Activated CD4-positive, alpha-beta T cell treated with anti-CD3 and anti-CD28 coated beads for 4 hours (primary cell): ENCODE data around the gene TFF1.

Experiments used
- DNase-seq, 2 donors: peaks; one replicate each; pipeline ENCODE4 v3.0.0-alpha.2; 2020

The TFF1 gene

DNA sequence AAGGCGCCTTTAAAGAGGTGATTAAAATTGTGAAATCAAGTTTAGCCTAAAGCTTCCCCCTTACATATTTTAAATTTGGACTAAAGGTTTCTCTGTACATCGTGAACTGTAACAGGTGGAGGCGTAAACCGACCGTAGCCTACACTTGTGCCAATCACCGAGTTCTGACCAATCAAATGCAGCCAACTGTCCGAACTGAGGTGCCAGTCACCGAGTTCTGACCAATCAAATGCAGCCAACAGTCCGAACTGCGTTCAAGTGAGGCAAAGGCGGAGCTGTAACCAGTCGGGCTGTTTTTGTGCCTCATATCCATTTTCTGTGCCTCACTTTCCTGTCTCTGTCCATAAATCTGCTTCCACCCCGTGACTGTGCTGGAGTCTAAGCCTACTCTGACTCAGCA lies 7.4 kb downstream of the TFF1 start:
- no peak for DNase-seq

GRCh38 chr21:42358261-42358660 lies 8.1 kb downstream of the TFF1 start:
- no peak for DNase-seq

DNA sequence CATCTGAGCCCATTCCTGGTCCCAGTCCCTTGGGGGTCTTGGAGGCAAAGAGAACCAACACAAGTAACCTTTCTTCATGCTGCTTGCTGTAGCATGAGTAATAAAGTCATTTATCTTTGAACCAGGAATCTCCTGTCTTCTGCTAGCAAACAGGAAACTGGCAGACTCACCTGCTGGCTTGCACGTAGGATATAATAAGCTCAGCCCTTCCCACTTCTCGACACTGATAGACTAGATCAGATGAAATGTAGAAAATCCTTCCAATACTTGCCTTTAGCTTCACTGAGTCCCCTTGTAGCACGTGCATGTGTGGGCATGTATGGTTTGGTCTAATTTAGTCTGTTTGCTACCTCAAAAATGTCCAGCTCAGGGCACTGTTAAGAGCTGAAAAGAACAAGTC lies 9.0 kb downstream of the TFF1 start:
- no peak for DNase-seq

- DNase-seq: no peak
These were observed 9.7 kb downstream of the TFF1 start for GRCh38 chr21:42356650-42357049.

DNA sequence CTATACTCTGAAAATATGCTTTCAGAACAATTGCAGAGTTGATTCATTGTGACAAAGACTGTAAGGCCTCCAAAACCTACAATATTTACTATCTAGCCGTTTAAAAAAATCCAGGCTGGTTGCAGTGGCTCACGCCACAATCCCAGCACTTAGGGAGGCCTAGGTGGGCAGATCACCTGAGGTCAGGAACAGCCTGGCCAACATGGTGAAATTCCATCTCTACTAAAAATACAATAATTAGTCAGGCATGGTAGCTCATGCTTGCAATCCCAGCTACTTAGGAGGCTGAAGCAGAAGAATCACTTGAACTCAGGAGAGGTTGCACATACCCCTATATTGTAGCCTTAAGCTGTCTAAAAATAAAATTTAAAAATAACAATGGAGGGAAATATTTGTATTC lies 10.3 kb downstream of the TFF1 start:
- DNase-seq: no peak

- no peak for DNase-seq
These were observed 12.7 kb downstream of the TFF1 start for GRCh38 chr21:42353623-42354022.

DNA sequence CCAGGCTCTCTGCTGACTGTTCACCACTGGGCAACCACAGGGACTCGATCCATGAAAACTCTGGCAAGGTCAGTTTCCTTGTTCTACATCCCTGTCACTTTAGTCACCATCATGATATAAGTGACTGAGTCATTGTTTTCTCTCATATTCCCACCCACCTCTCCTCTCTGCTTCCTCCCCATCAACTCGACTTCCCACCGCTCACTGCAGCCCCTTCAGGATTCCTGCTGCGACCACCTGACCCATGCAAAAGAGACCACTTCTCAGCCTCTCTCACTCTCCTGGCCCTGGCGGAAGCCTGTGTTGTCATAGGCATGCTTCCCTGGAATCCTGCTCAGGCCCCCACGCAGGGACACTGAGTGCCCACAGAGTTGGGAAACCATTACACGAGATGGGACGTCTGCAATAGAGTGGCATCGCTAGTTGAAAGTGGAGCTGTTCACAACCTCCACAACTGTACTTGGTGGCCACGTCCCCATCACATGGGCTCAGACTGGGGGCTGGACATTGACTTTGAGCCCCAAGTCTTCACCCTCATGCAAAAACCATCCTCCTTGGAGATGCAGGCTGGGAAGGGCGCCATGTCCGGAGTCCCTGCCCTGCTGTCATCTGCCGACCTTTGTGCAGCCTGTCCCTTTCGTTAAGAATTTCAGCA lies 13.8 kb downstream of the TFF1 start:
- DNase-seq: no peak

DNA sequence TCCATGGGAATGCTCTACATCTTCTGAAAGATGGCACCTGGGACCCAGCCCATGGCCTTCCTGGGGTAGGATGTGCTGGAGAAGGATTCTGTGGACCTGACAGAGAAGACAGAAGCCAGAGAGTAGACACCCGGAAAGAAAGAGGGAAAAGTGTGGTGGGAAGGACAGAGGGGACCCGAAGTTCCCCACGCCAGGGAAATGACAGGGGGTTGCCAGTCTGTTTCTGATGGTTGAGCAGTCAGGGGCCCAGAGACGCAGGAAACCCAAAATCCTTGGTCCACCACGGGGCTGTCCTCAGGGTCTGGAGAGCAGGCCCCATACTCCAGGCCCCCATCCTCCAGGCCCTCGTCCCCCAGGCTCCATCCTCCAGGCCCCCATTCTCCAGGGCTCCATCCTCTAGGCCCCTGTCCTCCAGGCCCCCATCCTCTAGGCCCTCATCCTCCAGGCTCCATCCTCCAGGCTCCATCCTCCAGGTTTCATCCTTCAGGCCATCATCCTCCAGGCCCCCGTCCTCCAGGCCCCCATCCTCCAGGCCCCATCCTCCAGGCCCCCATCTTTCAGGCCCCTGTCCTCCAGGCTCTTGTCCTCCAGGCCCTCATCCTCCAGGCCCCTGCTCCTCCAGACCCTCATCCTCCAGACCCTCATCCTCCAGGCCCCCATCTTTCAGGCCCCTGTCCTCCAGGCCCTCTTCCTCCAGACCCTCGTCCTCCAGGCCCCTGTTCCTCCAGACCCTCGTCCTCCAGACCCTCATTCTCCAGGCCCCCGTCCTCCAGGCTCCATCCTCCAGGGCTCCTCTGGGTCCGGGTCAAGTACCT lies 14.5 kb downstream of the TFF1 start:
- DNase-seq: no peak

DNA sequence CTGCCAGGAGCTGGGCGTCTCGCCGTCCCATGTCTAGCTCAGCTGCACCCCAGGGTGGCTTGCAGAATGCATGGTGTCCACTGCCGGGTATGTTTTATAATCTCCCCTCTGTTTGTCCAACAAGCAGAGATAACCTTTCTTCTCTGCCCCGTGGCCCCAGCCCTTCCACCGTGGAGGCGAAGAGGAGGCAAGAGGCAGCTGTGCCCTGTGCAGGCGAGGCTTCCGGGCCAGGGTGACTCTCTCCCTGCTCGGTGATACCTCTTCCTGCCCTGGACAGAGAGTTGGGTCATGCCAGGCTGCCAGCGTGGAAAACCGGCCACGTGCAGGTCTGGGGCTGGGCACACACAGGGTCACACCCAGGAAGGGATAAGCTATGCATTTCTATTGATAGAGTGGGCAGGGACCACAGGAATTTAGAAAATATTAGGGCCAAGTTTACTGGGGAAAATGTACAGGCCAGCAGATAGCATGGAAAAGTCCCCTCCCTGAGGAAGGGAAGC lies 15.4 kb downstream of the TFF1 start, which contains the start of gene TFF2:
TSS of gene TFF2 (minus strand) at position 68 of the 500 bp plus-strand sequence. CDS start at position 31, 37 bp downstream.
- no peak for DNase-seq

- DNase-seq: no peak
These were observed 15.9 kb downstream of the TFF1 start for GRCh38 chr21:42350318-42350910.

- DNase-seq: no peak
These were observed 16.7 kb downstream of the TFF1 start for GRCh38 chr21:42349420-42350317.

DNA sequence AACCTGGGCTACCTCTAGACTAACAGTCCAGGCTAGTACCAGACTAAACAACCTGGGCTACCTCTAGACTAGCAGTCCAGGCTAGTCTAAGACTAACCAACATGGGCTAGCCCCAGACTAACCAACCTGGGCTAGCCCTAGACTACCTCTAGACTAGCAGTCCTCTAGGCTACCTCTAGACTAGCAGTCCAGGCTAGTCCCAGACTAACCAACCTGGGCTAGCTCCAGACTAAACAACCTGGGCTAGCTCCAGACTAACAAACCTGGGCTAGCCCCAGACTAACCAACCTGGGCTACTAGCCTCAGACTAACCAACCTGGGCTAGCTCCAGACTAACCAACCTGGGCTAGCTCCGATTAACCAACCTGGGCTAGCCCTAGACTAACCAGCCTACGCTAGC lies 17.6 kb downstream of the TFF1 start:
- DNase-seq: no peak

DNA sequence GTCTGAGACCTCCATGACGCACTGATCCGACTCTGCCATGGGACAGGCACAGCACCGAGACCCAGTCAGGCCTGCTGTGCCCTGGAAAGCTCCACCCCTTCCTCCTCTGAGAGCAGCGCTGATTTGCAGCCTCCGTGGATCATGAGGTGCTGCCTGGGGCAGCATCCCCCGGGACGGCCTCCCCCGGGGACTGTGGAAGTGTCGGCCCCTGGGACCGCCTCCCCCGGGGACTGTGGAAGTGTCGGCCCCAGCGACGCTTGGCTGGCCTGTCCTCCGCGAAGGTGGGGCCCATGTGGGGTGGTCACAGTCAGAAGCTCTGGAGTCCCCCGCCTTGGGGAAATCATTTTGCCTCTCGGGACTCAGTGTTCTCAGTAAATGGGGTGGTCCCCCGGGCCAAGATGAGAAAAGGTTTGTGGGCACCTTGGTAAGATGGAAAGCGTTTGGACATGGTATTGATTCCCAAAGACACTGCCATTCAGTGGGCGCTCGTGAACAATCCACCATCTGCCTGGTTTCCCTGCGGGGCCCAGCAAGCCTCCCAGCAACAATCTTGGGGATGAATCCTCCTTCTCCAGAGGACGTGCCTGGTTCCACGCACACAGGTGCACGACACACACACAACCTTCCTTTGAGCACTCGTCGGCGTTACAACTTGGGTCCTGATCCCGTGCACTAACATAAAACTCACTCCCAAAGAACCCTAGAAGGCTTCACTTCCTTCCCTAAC lies 18.6 kb downstream of the TFF1 start:
- no peak for DNase-seq

- no peak for DNase-seq
These were observed 19.3 kb downstream of the TFF1 start for GRCh38 chr21:42346866-42347600.

DNA sequence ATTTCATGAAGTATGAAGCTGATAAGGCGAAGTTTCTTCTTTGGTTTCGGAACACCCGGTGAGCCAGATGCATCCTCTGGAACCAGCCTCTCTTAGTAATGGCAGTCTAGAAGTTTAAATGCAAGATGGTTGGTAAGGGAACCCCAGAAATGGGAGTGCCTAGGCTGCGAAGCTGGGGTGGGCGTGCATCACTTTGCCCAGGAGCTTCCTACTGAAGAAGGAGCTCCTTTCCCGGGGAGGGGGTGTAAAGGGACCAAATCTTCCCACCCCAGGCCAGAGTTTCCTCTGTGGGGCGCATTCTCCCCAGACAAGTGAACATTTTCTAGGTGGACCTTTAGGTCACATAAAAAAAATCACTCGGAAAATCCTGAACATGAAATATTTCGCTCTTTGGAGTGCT lies 19.9 kb downstream of the TFF1 start:
- no peak for DNase-seq

GRCh38 chr21:42344631-42345030 lies 21.7 kb downstream of the TFF1 start:
- DNase-seq: no peak

- no peak for DNase-seq
These were observed 22.3 kb downstream of the TFF1 start for GRCh38 chr21:42343963-42344510.

- DNase-seq: no peak
These were observed 22.8 kb downstream of the TFF1 start for GRCh38 chr21:42343556-42343955.

DNA sequence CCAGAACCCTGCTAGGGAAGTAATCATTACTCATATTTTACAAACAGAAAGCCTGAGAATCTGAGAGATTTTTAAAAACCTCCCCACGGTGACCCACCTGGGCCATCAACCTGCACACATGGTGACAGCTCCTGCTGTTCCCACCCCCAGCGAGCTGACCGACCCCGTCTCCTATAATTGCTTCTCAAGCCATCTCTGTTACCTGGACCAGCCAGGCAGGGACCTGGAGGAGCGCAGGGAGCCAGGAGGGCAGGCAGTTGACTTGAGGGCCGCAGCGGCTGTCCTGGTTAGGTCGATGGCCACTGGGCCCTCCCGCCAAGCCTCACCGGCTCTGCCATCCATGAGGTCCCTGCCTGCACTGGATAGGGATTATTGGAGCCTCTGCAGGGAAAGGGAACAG lies 23.2 kb downstream of the TFF1 start:
- no peak for DNase-seq

DNA sequence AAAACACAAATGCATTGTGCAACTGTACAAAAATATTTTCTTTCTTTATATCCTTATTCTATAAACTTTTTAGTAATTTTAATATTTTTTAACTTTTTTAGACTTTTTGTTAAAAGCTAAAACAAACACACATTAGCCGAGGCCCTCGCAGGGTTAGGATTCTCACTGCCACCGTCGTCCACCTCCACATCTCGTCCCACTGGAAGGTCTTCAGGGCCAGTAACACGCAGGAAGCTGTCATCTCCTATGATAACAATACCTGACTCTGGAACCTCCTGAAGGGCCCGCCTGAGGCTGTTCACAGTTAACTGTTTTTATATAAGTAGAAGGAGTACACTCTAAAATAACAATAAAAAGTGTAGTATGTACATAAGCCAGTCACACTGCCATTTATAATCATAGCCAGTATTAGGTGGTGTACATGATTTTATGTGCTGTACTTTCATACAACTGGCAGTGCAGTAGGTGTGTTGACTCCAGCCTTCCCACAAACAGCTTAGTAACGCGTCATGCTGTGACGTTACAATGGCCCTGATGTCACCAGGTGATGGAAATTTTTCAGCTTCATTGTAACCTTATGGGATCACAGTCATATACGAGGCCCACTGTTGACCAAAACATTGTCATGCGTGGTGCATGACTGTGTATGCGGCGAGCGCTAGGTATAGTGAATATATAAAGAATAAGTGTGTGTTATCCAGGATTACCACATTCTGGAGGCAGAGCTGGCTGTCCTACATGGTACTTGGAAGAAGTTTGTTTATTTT lies 24.4 kb downstream of the TFF1 start:
- DNase-seq: no peak
